ENCODE results near the gene PLPP1. TPM values are rescaled to one million over a fixed set of nuclear protein-coding genes. Genes with fewer than 3 reads are reported as not detected.

Gene PLPP1
- polyA plus RNA-seq, 2 of the 4 experiments (the other 2 are of a cell fraction), result 37.7 to 71.6 TPM

DNA sequence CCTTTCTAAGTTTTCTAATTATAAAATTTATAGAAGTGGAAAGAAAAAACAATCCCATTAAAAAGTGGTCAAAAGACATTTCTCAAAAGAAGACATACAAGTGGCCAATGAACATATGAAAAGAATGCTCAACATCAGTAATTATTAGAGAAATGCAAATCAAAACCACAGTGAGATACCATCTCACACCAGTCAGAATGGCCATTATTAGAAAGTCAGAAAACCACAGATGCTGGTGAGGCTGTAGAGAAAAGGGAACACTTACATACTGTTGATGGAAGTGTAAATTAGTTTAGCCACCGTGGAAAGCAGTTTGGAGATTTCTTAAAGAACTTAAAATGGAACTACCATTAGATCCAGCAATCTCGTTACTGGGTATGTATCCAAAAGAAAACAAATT lies 23.7 kb upstream of the PLPP1 start:
- H3K4me2 ChIP-seq, result no peak overlapping the region
- no peaks in the 10 kb centered on the region for H3K4me1 ChIP-seq
- POLR2A ChIA-PET, result no interaction called here
- TF ChIP-seq, protein P1, sequence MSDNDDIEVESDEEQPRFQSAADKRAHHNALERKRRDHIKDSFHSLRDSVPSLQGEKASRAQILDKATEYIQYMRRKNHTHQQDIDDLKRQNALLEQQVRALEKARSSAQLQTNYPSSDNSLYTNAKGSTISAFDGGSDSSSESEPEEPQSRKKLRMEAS (IDR thresholded peaks at IDR 0.05), result no peak
- TF ChIP-seq HOXA7 (CRISPR knock-in tag; IDR thresholded peaks at IDR 0.05) (no peak), POLR2A (IDR thresholded peaks at IDR 0.05; ENCODE audit: low read length) (no peak), CEBPB (IDR thresholded peaks at IDR 0.05) (no peak), KDM1A (IDR thresholded peaks at IDR 0.05; ENCODE audit: low read depth) (no peak), HEYL (CRISPR knock-in tag; IDR thresholded peaks at IDR 0.05) (no peak), CBX8 (IDR thresholded peaks at IDR 0.05) (no peak), RNF2 (IDR thresholded peaks at IDR 0.05; ENCODE audit: borderline replicate concordance, low read depth) (no peak), HOXB5 (CRISPR knock-in tag; IDR thresholded peaks at IDR 0.05) (no peak), FOXS1 (CRISPR knock-in tag; IDR thresholded peaks at IDR 0.05) (no peak), EHF (CRISPR knock-in tag; IDR thresholded peaks at IDR 0.05) (no peak), CHD2 (IDR thresholded peaks at IDR 0.05; ENCODE audit: low read length, partially characterized antibody) (no peak), FOSB (CRISPR knock-in tag; IDR thresholded peaks at IDR 0.05) (no peak), EHMT2 (IDR thresholded peaks at IDR 0.05; ENCODE audit: low read depth) (no peak), HDAC2 (IDR thresholded peaks at IDR 0.05) (no peak)
- TF ChIP-seq, protein P2, sequence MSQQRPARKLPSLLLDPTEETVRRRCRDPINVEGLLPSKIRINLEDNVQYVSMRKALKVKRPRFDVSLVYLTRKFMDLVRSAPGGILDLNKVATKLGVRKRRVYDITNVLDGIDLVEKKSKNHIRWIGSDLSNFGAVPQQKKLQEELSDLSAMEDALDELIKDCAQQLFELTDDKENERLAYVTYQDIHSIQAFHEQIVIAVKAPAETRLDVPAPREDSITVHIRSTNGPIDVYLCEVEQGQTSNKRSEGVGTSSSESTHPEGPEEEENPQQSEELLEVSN (IDR thresholded peaks at IDR 0.05; ENCODE audit: borderline replicate concordance, low read depth), result no peak
- TF ChIP-seq, protein P3, sequence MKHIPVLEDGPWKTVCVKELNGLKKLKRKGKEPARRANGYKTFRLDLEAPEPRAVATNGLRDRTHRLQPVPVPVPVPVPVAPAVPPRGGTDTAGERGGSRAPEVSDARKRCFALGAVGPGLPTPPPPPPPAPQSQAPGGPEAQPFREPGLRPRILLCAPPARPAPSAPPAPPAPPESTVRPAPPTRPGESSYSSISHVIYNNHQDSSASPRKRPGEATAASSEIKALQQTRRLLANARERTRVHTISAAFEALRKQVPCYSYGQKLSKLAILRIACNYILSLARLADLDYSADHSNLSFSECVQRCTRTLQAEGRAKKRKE (CRISPR knock-in tag; IDR thresholded peaks at IDR 0.05; ENCODE audit: low read depth), result no peak
- TF ChIP-seq, protein P4, sequence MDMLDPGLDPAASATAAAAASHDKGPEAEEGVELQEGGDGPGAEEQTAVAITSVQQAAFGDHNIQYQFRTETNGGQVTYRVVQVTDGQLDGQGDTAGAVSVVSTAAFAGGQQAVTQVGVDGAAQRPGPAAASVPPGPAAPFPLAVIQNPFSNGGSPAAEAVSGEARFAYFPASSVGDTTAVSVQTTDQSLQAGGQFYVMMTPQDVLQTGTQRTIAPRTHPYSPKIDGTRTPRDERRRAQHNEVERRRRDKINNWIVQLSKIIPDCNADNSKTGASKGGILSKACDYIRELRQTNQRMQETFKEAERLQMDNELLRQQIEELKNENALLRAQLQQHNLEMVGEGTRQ (IDR thresholded peaks at IDR 0.05), result no peak
- TF ChIP-seq, protein P5, sequence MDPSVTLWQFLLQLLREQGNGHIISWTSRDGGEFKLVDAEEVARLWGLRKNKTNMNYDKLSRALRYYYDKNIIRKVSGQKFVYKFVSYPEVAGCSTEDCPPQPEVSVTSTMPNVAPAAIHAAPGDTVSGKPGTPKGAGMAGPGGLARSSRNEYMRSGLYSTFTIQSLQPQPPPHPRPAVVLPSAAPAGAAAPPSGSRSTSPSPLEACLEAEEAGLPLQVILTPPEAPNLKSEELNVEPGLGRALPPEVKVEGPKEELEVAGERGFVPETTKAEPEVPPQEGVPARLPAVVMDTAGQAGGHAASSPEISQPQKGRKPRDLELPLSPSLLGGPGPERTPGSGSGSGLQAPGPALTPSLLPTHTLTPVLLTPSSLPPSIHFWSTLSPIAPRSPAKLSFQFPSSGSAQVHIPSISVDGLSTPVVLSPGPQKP (IDR thresholded peaks at IDR 0.05; ENCODE audit: low read depth, low read length), result no peak
- ATAC-seq (no peak), DNase-seq (ENCODE audit: low read depth in 1 of 2, low spot score in 1 of 2) (no peak), FAIRE-seq (no peak)
- no peak overlapping the region for H3K27ac ChIP-seq
- no peaks in the 10 kb centered on the region for H3K9me3 ChIP-seq
- CTCF ChIA-PET, result no interaction called here
- no peak overlapping the region for H3K4me3 ChIP-seq
- 64% methylated on average over 2 of the region's 2 CpGs for WGBS (ENCODE audit: missing lambda C conversion rate)

DNA sequence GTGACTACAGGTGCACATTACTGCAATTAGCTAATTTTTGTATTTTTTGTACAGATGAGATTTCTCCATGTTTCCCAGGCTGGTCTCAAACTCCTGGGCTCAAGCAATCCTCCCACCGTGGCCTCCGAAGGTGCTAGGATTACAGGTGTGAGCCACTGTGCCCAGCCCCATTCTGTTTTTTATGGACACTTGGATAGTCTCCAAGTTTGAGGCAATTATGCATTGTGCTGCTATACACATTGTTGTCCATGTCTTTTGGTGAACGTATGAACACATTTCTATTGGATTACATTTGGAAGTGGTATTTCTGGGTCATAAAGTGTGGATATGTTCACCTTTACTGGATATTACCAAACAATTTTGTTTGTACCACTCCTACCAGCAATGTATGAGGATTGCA lies 22.4 kb upstream of the PLPP1 start:
- ATAC-seq (no peak), FAIRE-seq (no peak), DNase-seq (ENCODE audit: low read depth in 1 of 2, low spot score in 1 of 2) (no peak)
- TF ChIP-seq, protein P1 (IDR thresholded peaks at IDR 0.05), result no peak
- no peak for TF ChIP-seq HOXB13 (CRISPR knock-in tag; IDR thresholded peaks at IDR 0.05; ENCODE audit: low read depth)
- no peak for TF ChIP-seq PHF8 (IDR thresholded peaks at IDR 0.05; ENCODE audit: borderline replicate concordance, low read depth)
- no peak for TF ChIP-seq MAFK (IDR thresholded peaks at IDR 0.05; ENCODE audit: partially characterized antibody)
- TF ChIP-seq KDM1A (IDR thresholded peaks at IDR 0.05; ENCODE audit: low read depth), result no peak
- no peak for TF ChIP-seq TP53 (CRISPR knock-in tag; IDR thresholded peaks at IDR 0.05)
- no peak for TF ChIP-seq NR3C1 (IDR thresholded peaks at IDR 0.05)
- TF ChIP-seq CEBPB (IDR thresholded peaks at IDR 0.05), result no peak
- no peak overlapping the region for H3K4me2 ChIP-seq
- no peaks in the 10 kb centered on the region for H3K4me1 ChIP-seq
- H3K4me3 ChIP-seq, result no peak overlapping the region
- WGBS (ENCODE audit: missing lambda C conversion rate), result 87% methylated on average over 3 of the region's 3 CpGs
- ChIA-PET POLR2A (interaction anchor here (0.7 kb wide), 1 partner anchor 138 kb away, joined by 4 read pairs; no protein-coding TSS in a partner anchor), CTCF (no interaction called here)
- no peak overlapping the region for H3K27ac ChIP-seq
- H3K9me3 ChIP-seq, result no peaks in the 10 kb centered on the region

All from A549 (cell line).